ENCODE data around the gene SPATA9.

DNA sequence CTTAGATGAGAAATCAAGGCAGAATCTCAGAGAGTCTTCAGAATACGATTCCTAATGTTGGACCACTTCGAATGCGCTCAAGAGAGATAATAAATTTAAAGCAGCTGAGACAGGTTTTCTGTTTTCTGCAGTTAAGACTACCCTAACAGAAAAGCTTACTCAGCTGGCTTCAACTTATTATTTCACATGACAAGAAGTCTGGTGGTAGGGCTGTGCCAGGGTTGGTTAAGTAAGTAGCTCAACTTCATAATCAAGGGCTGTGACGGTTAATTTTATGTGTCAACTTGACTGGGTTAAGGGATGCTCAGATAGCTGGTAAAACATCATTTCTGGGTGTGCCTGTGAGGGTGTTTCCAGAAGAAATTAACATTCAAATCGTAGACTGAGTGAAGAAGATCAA lies 59.1 kb downstream of the SPATA9 start:
- no peak for TF ChIP-seq ZNF8 (CRISPR knock-in tag; IDR thresholded peaks at IDR 0.05)
- TF ChIP-seq RARB (CRISPR knock-in tag; IDR thresholded peaks at IDR 0.05), result no peak
- no peak for TF ChIP-seq ZC3H10 (CRISPR knock-in tag; IDR thresholded peaks at IDR 0.05)
- no peak for TF ChIP-seq TCF4 (CRISPR knock-in tag; IDR thresholded peaks at IDR 0.05; ENCODE audit: borderline replicate concordance)
- TF ChIP-seq, protein P1, sequence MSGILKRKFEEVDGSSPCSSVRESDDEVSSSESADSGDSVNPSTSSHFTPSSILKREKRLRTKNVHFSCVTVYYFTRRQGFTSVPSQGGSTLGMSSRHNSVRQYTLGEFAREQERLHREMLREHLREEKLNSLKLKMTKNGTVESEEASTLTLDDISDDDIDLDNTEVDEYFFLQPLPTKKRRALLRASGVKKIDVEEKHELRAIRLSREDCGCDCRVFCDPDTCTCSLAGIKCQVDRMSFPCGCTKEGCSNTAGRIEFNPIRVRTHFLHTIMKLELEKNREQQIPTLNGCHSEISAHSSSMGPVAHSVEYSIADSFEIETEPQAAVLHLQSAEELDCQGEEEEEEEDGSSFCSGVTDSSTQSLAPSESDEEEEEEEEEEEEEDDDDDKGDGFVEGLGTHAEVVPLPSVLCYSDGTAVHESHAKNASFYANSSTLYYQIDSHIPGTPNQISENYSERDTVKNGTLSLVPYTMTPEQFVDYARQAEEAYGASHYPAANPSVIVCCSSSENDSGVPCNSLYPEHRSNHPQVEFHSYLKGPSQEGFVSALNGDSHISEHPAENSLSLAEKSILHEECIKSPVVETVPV (CRISPR knock-in tag; IDR thresholded peaks at IDR 0.05), result no peak

All from SK-N-SH treated with all-trans-retinoic acid at 6 μM for 48 hours (cell line).